NCI-H2029 treated with DMSO at 0.1 percent for 48 hours (cell line): ENCODE data around the gene MAP3K2.
"Not testable (repeated sequence)": the region's sequence is repeated elsewhere in the genome, so short reads cannot be mapped to it uniquely, and the experiment has no call there.

Experiments used
- DNase-seq: peaks from one replicate; lab custom pipeline; 2025; lab: John Stamatoyannopoulos, UW

MAP3K2 gene

GRCh38 chr2:127381762-127382161 lies 6.0 kb downstream of the MAP3K2 start:
- no peak for DNase-seq

GRCh38 chr2:127379712-127380355 lies 7.9 kb downstream of the MAP3K2 start:
- DNase-seq: no peak

- no peak for DNase-seq
Observed at GRCh38 chr2:127378720-127379119, 9.1 kb downstream of the MAP3K2 start.

- no peak for DNase-seq
Observed at GRCh38 chr2:127377262-127377661, 10.5 kb downstream of the MAP3K2 start.

GRCh38 chr2:127376257-127376656 lies 11.5 kb downstream of the MAP3K2 start:
- DNase-seq: no peak

- no peak for DNase-seq
Observed at GRCh38 chr2:127373362-127374083, 14.3 kb downstream of the MAP3K2 start.

GRCh38 chr2:127371037-127371436 lies 16.7 kb downstream of the MAP3K2 start:
- DNase-seq: no peak

GRCh38 chr2:127370010-127370409 lies 17.8 kb downstream of the MAP3K2 start:
- DNase-seq: no peak

- no peak for DNase-seq
Observed at GRCh38 chr2:127365211-127365643, 22.5 kb downstream of the MAP3K2 start.

- no peak for DNase-seq
Observed at GRCh38 chr2:127362971-127363370, 24.8 kb downstream of the MAP3K2 start.

GRCh38 chr2:127361929-127362885 lies 25.6 kb downstream of the MAP3K2 start:
- no peak for DNase-seq

- DNase-seq: no peak
Observed at GRCh38 chr2:127360242-127360641, 27.5 kb downstream of the MAP3K2 start.

- no peak for DNase-seq
Observed at GRCh38 chr2:127359520-127359919, 28.3 kb downstream of the MAP3K2 start.

- DNase-seq: no peak
Observed at GRCh38 chr2:127358971-127359370, 28.8 kb downstream of the MAP3K2 start.

- no peak for DNase-seq
Observed at GRCh38 chr2:127358044-127358443, 29.7 kb downstream of the MAP3K2 start.

- no peak for DNase-seq
Observed at GRCh38 chr2:127357591-127357990, 30.2 kb downstream of the MAP3K2 start.

- no peak for DNase-seq
Observed at GRCh38 chr2:127356531-127356930, 31.2 kb downstream of the MAP3K2 start.

GRCh38 chr2:127355407-127356008 lies 32.3 kb downstream of the MAP3K2 start:
- DNase-seq: no peak

GRCh38 chr2:127353873-127354676 lies 33.7 kb downstream of the MAP3K2 start:
- DNase-seq: not testable (repeated sequence)

GRCh38 chr2:127353223-127353622 lies 34.6 kb downstream of the MAP3K2 start:
- DNase-seq: not testable (repeated sequence)

- no peak for DNase-seq
Observed at GRCh38 chr2:127351603-127352002, 36.2 kb downstream of the MAP3K2 start.
